AG09319 (cell line): ENCODE measurements around the gene FBXO17.
A peak's percentile ranks its signal among the peaks of the same experiment; 100 is the strongest.

ENCODE experiments used
- DNase-seq: peaks from one replicate; pipeline ENCODE4 v3.0.0-alpha.2; 2010; ENCODE audit warnings: low read depth; ENCODE audit errors: extremely low read depth
- TF ChIP-seq, protein P1 (sequence below): IDR thresholded peaks from 2 replicates; pipeline ENCODE4 v1.5.1; 2011; ENCODE audit warnings: low read depth, mild to moderate bottlenecking, inconsistent platforms, low read length, moderate library complexity

FBXO17 gene

DNA sequence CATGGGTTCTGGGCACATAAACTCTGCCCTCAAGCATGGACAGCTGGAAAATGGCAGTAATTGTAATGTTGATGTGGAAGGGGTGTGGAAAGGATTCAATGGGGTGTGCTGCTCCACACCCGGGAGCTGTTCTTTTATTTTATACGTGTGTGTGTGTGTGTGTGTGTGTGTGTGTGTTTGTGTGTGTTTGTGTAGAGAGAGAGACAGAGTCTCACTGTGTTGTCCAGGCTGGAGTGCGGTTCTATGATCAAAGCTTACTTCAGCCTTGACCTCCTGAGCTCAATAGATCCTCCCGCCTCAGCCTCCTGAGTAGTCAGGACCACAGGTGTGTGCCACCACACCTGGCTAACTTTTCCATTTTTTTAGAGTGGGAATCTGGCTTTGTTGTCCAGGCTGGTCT, 42.0 kb downstream of the FBXO17 start:
- no peak for DNase-seq
- TF ChIP-seq, protein P1, sequence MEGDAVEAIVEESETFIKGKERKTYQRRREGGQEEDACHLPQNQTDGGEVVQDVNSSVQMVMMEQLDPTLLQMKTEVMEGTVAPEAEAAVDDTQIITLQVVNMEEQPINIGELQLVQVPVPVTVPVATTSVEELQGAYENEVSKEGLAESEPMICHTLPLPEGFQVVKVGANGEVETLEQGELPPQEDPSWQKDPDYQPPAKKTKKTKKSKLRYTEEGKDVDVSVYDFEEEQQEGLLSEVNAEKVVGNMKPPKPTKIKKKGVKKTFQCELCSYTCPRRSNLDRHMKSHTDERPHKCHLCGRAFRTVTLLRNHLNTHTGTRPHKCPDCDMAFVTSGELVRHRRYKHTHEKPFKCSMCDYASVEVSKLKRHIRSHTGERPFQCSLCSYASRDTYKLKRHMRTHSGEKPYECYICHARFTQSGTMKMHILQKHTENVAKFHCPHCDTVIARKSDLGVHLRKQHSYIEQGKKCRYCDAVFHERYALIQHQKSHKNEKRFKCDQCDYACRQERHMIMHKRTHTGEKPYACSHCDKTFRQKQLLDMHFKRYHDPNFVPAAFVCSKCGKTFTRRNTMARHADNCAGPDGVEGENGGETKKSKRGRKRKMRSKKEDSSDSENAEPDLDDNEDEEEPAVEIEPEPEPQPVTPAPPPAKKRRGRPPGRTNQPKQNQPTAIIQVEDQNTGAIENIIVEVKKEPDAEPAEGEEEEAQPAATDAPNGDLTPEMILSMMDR: no peak

DNA sequence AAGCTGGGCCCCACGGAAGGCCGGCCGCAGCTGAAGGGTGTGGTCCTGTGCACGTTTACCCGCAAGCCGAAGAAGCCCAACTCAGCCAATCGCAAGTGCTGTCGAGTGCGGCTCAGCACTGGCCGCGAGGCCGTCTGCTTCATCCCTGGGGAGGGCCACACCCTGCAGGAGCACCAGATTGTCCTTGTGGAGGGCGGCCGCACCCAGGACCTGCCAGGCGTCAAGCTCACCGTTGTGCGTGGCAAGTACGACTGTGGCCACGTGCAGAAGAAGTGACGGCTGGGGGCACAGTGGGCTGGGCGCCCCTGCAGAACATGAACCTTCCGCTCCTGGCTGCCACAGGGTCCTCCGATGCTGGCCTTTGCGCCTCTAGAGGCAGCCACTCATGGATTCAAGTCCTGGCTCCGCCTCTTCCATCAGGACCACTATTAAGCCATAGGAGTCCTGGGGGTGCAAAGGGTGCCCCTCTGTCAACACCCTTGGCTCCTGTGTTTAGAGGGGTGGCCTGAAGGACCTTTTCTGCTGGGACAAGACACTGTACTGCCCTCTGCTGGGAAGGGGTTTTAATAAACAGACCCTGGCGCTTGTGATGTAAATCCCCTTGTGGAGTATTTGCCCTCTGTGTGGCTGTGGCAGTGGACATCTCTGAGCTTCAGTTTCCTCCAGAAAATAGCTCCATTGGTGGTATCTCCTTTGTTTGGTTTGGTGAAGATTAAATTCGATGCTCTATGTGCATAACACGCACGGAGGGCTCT, 42.9 kb downstream of the FBXO17 start:
- no peak for DNase-seq
- TF ChIP-seq, protein P1: peak; percentile 30

DNA sequence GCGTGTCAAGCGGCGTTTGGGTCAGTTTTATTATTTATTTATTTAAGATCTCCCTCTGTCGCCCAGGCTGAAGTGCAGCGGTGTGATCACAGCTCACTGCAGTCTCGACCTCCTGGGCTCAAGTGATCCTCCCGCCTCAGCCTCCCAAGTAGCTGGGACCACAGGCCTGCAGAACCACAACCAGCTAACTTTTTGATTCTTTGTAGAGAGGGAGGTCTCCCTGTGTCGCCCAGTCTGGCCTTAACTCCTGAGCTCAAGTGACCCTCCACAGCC, 44.1 kb downstream of the FBXO17 start:
- no peak for DNase-seq
- TF ChIP-seq, protein P1: no peak

DNA sequence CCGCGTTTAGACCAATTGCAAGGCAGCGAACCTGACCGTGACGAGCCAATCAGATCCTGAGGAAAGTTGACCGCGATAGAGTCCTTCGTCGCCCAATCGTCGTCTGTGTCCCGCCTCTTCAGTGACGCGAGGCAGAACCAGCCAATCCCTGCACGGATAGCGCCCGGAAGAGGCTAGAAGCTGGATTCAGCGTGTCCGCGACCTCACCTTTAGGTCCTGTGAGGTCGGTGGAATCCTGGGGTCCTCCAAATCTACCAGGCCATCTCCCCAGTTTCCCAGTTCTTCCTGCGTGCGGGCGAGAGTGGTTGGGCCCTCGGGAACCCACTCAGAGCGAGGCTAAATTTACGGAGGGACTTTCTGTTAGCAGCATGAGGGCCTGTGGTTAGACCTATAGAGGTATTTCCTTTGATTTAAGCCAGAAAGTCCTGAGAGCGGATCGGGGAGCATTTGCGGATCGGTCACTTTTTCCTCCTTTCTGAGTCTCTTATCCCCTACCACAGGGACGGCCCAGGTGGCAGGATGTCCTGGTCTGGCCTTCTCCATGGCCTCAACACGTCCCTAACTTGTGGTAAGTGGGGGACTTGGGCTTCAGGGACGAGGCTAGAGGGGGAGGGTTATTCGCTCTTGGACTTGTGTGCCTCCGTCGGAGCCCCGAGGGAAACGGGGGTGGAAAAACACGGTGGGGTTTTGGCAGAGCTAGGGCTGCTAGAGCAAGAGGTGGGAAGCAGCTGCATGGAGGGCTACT, 44.6 kb downstream of the FBXO17 start, which contains the start of gene MRPS12:
Gene MRPS12, plus strand, starts transcription at position 169 of the 745 bp plus-strand sequence. Its CDS starts 351 bp downstream, at position 520.
- DNase-seq: peak; percentile 98
- TF ChIP-seq, protein P1: no peak

DNA sequence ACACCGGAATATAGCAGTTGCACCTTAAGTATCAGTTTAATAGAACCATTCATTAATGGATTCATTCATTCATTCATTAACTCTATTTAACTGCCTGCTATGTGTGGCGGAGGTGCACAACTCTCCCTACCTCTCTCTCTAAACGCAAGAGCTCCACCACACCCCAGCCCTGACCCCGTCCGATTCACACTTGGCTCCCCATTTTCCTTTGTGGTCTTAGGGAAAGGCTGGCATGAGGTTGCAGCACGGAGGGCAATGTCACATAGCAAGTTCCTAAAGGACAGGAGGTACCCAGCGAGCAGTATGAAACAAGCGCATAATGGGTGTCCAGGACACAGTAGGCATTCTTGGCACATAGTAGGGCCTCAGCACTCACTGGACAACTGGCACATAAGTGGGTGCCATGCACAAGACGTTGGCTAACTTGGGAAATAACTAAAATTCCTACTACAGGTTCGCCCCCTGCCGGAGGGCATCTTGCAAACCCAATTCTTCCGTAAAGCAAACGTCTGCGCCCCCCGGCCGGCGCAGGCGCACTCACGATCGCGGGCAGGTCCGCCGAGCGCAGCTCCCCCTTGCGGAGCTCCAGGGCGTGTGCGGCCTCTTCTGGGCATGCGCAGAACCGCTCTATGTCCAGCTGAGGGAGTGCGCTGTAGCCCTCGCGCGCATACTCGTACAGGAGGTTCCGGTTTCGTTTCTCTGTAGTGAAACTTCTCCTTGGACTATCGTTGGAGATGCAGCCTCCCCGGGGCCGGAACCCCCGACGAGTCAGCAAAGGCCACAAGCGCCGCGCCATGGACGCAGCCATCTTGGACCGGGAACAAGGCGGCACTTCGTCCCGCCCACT, 45.4 kb downstream of the FBXO17 start, which contains the start of gene SARS2:
Gene SARS2, minus strand, starts transcription at position 835 of the 847 bp plus-strand sequence. Its CDS starts 27 bp downstream, at position 808.
- peak; percentile 91 for DNase-seq
- TF ChIP-seq, protein P1: peak; percentile 96

DNA sequence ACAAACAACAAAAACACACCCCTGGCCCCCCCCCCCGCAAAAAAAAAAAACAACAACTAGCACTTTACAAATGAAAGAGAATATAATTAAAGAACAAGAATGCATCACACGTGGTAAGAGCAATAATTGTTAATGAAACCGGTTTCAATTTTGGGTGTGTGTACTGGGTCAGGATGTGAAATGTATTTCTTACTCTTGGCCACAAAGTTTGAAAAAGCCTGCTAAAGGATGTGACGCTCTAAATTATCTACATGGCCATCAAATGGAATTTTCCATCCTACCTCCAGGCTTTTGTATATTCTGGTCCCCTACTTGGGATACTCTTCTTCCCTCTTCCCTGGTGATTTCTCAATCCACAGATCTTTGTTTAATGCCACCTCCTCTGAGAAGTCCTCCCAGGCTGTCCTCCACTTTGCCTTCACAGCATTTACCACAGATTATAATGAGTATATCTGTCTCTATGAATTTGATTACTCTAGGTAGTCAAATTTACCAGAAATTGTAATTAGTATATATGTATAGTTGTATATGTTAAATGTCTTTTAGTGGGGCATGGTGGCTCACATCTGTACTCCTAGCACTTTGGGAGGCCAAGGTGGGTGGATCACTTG, 47.0 kb downstream of the FBXO17 start:
- no peak for DNase-seq

More for the DNA sequence above, 47.0 kb downstream of the FBXO17 start:
- TF ChIP-seq, protein P1: no peak
